ENCODE measurements around the gene ZNF205.

ZNF205 gene

DNA sequence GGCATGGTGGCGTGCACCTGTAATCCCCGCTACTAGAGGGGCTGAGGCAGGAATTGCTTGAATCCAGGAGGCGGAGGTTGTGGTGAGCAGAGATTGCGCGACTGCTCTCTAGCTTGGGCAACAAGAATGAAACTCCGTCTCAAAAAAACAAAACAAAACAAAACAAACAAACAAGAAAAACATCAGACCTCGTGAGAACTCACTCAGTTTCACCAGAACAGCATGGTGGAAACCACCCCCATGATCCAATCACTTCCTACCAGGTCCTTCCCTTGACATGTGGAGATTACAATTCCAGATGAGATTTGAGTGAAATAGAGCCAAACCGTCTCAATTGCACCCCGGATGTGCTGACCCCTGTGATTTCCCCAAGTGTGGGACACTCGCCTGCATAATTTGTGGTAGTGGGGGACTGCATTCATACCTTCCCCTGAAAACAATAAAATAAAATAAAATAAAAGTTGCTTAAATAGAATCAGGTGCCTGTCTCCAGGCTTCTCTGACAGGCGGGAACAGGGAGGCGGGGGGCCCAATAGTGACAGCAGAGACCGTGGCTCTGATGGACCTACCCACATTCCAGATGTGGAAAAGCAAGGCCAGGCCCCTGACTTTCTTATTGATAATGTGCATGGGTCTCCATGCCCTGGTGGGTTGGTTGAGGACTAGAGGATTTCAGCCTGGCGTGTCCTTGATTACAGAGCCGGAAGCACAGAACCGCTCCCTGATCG, 26.4 kb upstream of the ZNF205 start:
- no peak for DNase-seq

DNA sequence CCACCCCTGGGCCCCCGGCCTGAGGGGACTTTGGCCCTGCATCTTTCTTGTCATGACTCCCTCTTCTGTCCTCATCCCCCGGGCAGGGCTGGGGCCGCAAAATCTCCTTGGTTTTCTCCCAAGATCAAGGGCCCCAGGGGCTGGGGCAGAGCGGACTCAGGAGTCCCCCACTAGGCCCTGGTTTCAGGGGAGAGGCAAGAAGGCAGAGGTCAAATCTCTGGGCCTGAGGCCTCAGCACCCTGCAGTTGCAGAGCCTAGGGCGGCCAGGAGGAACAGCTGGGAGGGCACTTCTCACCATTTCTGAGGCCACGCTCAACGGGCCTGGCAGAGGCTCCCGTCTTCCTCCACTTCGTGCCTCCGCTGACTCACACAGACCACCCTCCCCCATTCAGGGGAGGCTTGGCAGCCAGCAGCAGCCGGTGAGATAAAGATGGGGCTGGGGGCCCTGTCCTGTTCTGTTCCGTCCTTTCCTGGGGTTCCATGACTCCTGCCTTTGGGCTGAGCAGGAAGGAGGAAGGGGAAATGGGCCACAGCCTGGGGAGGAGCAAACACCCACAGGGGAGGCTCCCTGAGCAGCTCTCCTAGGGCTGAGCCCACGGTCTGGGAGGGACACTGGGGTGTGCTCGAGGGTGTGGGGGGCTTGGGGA, 25.7 kb upstream of the ZNF205 start:
- DNase-seq: no peak

GRCh38 chr16:3087243-3088235, 24.8 kb upstream of the ZNF205 start:
- no peak for DNase-seq

DNA sequence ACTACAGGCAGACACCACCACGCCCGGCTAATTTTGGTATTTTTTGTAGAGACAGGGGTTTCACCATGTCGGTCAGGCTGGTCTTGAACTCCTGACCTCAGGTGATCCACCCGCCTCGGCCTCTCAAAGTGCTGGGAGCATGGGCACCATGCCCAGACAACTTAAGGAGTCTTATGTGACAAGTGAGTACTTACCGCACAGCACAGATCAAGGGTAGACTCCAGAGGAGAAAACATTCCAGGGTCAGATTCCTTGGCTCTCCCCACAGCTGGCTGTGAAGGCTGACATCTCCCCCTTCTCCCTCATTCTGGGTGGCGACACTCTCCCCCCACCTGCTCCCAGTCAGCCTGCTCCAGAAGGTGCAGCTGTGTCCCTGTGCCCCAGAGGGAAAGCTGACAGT, 23.9 kb upstream of the ZNF205 start:
- DNase-seq: no peak

GRCh38 chr16:3088925-3089716, 23.3 kb upstream of the ZNF205 start:
- no peak for DNase-seq

DNA sequence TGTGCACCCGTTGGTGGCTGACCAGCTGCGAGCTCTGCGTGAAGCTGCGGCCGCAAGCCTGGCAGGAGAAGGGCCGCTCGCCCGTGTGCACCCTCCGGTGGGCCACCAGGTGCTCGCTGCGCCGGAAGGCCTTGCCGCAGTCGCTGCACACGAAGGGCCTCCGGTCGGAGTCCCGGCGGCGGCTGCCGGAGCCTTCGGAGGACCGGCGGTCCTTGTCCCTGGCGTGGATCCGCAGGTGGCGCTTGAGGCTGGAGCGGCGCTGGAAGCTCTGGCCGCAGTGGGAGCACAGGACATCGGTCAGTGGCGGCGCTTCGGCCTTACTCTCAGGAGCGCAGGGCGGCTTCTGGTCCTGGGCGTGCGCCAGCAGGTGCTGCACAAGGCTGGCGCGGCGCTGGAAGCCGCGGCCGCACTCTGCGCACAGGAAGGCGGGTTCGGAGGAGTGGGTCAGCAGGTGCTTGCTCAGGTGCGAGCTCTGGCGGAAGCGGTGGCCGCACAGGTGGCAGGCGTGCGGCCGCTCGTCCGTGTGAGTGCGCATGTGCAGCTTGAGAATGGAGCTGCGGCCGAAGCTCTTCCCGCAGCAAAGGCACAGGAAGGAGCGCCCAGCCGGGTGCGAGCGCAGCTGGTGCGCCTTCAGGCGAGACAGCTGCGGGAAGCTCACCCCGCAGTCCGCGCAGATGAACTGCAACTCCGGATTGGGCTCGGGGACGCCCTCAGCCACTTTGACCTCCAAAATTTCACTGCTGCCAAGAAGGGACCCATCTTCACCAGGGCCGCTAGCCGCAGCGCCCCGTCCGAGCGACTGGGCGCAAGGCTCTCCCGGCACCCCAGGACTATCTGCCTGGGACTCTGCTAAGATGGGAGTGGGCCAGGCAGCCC, 22.4 kb upstream of the ZNF205 start:
- no peak for DNase-seq

DNA sequence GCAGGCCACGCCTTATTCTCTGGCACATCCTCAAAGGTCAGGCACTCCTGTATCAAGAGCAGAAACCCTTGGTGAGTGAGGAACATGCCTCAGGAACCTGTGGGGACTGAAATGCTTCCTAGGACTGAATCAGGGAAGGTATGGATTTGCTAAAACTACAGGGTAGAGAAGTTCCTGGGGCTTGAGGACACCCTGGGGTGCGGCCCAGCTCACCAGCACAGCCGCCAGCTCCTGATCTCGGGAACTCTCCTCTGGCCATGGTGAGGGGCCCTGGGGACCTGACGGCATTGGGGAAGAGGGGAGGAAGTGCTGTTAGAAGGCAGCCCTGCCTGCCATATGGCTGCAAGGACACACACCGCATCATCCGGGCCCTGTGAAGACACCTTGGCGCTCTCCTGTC, 20.8 kb upstream of the ZNF205 start:
- DNase-seq: no peak

DNA sequence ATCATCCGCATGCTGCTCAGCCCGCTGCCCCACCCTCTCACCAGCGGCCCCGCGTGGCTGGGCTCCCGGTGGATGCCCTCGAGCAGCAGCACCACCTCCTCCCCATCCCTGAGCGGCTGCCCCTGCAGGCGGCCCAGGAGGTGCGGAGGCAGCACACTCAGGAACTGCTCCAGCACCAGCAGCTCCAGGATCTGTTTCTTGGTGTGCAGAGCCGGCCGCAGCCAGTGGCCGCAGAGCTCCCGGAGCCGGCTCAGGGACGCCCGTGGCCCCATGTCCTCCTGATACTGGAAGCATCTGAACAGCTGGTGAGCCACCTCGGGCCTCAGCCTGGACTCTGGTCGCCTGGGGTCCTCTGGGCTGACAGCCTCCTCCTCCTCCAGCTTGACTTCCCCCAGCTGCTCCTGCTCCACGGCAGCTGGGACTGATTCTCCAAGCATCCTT, 19.9 kb upstream of the ZNF205 start:
- DNase-seq: no peak

DNA sequence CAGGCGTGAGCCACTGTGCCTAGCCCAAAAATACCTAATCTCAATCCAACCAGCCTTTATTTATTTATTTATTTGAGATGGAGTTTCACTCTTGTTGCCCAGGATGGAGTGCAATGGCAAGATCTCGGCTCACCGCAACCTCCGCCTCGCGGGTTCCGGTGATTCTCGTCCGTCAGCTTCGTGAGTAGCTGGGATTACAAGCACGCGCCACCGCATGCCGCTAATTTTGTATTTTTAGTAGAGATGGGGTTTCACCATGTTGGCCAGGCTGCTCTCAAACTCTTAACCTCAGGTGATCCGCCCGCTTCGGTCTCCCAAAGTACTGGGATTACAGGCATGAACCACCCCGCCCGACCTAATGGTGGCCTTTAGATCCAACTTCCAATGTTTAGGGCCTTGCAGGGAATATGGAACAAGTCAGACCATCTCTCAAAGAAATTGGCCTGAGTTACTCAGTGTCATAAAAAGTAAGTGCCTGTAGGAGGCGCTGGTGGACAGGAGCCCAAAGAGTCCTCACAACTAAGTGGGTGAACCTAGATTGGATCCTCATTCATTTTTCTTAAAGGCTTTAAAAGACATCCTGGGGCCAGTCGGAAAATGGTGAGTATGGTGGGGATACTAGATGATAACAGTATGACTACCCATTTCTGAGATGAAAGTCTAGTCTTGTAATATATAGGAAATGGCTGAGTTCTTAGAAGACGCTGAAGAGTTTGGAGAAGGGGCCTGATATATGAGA, 17.9 kb upstream of the ZNF205 start:
- DNase-seq: no peak

DNA sequence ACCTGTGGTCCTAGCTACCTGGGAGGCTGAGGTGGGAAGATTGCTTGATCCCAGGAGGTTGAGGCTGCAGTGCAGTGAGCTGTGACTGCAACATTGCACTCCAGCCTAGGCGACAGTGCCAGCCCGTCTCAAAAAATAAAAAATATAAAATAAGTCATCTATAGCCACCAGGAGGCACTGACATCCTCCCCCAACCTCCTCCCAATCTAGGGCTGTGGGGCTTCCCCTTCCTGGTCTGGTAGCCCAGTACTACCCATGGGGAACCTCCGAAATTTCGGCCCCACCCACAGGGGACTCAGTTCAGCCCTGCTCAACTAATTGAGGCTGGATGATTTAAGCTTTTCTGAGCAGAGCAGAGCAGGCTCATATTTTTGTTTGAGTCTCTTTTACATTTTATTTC, 16.5 kb upstream of the ZNF205 start:
- DNase-seq: no peak

DNA sequence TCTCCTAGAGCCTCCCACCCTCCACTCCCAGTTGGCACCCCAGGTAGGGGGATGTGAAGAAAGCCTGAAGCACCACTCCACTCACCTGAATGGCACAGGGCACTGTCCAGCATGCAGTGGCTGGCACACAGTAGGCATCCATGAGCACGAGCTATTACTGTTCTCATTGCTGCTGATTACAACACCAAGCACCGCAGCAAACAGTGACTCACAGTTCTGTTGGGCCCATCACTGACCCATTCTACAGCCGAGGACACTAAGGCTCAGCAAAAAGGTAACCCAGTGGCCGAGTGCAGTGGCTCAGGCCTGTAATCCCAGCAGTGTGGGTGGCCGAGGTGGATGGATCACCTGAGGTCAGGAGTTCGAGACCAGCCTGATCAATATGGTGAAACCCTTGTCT, 16.0 kb upstream of the ZNF205 start:
- DNase-seq: no peak

GRCh38 chr16:3097266-3097665, 15.1 kb upstream of the ZNF205 start:
- no peak for DNase-seq

GRCh38 chr16:3098459-3099394, 13.7 kb upstream of the ZNF205 start, which contains the start of gene ZSCAN10:
TSS of gene ZSCAN10 (minus strand) at chr16:3099294. CDS start at chr16:3092937, 6,357 bp downstream.
- DNase-seq: no peak

DNA sequence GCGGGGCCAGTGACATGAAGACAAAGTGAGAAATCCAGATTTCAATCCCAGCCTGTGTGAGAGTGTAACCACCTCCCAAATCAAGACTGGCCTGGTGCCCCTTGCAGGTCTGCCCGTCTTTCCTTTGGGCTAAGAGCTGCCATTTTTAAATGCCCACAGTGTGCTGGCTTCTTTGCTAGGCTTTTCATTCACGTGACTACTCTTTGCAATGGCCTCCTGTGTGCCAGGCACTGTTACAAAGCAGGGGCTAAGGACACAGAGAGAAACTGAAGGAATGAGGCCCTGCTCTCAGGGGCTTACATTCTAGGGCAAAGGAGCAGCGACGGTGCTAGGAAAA, 13.0 kb upstream of the ZNF205 start:
- DNase-seq: no peak

DNA sequence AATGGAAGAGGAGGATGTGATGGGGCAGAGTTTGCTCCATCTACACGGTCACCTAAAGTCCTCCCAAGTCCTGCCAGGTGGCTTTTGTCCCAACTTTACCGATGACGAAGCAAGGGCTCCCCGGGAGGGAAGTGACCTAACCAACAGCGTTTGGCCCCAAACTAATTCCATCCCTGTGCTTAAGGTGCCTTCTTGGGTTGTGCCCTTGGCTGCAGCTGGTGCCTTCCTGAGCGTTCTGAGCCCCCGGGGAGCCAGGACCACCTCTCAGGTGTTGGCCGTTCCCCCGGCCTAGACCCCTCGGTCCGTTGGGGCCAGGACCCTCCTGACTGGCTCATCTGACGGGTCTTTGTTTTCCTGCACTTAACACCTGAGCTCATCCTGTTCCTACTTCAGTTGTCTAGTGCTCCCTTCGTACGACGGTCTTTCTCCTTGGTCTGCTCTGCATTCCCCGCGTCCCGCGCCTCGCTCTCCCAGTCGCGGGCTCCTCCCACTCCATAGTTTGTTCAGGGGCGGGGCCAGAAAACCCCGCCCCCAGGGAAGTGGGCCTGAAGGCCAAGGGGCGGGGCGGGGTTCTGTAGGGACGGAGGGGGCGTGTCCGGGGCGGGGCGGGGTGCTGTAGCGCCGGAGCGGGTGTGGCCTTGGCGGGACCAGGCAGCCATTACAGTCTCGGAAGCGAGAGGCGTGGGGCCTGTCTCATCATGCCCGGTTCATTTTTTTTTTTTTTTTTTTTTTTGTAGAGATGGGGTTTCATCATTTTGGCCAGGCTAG, 12.5 kb upstream of the ZNF205 start:
- DNase-seq: no peak

- DNase-seq: no peak
These were observed 11.2 kb upstream of the ZNF205 start for GRCh38 chr16:3101018-3101840.

- DNase-seq: peak; percentile 21
These were observed 10.4 kb upstream of the ZNF205 start for GRCh38 chr16:3101841-3102470.
